Subcutaneous adipose tissue (tissue), 4 donors: ENCODE measurements around the gene PLCG1. TPM values are rescaled to one million over a fixed set of nuclear protein-coding genes. Genes with fewer than 3 reads are reported as not detected.

ENCODE experiments used
- CTCF ChIP-seq: fragments of 450-650 bp; IDR thresholded peaks from one replicate; pipeline ENCODE4 v1.5.1; 2016; ENCODE audit warnings: low read depth, mild to moderate bottlenecking, control low read depth, antibody characterized with exemption, moderate library complexity
- total RNA-seq, 4 donors: library from RNA; depleted of rRNA; stranded (reverse); fragments of >200 nt; gene quantifications; one replicate each; pipeline ENCODE4 v1.1.0, GENCODE V29; 2016

PLCG1 gene
- 100 to 1,000 TPM in 1 of 4 donors, 10 to 100 TPM in 3; 43.0 to 186 (median 67.2) TPM for total RNA-seq

- no peak for TF ChIP-seq CTCF
Observed at GRCh38 chr20:41136680-41137613, at the start of gene PLCG1. Gene PLCG1 (plus strand): TSS chr20:41137543. CDS start chr20:41137642, 99 bp downstream.

DNA sequence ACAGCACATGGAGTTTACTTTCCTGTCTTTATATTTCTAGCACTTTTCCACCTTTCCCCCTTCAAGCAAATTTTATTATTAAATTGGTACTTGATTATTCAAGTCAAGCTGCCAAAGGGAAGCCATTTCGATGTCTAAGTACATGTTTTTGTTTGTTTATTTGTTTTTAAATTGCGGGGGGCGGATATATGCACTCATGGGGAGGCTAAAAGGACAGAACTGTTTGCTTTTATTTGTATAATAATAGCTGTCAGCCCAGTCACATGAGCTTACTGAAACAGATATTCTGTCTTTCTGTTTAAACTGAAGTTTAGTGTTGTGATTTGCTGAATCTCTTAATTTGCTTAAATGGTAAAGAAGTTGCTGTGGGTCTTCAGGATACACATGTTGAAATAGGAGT, 49.6 kb upstream of the PLCG1 start:
- no peak for TF ChIP-seq CTCF

GRCh38 chr20:41089555-41089954, 47.8 kb upstream of the PLCG1 start:
- no peak for TF ChIP-seq CTCF

GRCh38 chr20:41091927-41092326, 45.4 kb upstream of the PLCG1 start:
- TF ChIP-seq CTCF = no peak

DNA sequence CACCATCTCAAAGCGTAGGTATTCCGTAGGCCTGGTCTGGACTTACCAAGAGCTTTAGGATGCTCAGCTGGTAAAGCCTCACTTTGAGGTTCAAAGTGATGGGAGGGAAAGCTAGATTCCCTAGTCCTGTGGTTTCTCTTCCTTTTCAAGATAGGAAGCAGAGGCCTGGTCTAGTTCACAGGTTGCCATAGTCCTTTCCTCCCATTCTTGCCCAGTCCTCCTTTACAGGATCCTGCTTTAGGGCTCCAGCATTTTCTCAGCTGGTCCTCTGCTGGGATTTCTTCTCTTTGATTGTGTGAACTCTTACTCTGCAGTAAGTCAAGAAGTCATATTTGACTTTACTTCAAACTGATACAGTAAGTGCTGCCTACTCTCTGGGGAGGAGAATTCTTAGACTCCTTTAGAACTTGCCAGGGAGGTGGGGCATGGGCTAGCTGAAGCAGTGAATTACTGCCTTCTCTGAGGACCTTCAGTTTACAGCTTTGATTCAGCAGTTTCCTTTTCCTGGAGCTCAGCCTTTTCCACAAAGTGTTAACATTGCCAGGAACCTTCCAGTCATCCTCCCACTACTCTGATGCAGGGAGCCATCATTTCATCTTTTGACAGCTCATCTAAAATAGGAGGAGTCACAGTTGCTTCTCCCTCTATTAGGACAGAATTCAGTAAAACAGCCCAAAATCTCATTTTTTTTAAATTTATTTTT, 42.8 kb upstream of the PLCG1 start:
- TF ChIP-seq CTCF = no peak

DNA sequence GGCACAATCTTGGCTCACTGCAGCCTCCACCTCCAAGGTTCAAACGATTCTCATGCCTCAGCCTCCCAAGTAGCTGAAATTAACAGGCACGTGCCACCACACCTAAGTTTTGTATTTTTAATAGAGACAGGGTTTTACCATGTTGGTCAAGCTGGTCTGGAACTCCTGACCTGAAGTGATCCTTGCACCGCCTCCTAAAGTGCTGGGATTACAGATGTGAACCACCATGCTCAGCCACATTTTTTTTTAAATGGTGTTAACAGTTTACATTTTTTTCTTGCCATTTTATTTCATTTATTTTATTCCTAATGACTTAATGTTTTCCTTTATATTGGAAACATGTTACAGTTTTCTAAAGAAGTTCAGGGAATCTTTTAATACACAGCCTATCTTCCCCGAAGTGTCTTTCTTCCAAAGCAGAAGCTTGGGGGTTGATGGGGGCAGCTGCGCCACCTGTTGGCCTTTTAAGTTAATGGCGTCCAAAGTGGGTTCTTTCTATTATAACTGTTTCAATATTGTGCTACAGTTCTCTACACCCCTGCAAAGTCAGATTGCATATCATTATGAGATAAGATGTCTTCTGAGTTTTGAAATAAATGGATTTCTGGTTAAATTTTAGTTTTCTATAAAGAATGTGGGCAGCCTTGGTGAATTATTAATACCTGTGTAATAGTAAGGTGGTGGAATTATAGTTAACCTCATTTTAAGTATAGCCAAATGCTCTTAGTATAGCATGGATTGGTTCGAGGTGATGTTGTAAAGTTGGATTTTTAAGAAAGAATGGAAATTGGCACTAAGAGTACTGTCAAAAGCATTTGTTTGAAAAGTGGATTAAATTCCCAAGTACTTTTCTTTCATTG, 42.0 kb upstream of the PLCG1 start:
- no peak for TF ChIP-seq CTCF
